Neural cell (in vitro differentiated cells): Measurements from ENCODE around the gene TBL1X. TPM values are rescaled to one million over a fixed set of nuclear protein-coding genes. Genes with fewer than 3 reads are reported as not detected.

Experiments used
- H2AFZ ChIP-seq: fragments of 200-600, 300-800 bp; sonication (generic), shearing (Covaris generic); 2 replicates; pipeline ENCODE4 v1.6.0; 2014; ENCODE audit warnings: low read depth, mild to moderate bottlenecking, antibody characterized with exemption, low read length, moderate library complexity
- H3F3A ChIP-seq: fragments of 200-600 bp; shearing (Covaris generic); 2 replicates; pipeline ENCODE4 v1.6.1; 2016; ENCODE audit warnings: mild to moderate bottlenecking, moderate library complexity, mixed read lengths, antibody characterized with exemption, low read length; ENCODE audit not compliant: insufficient read depth, poor library complexity, severe bottlenecking
- H3K27ac ChIP-seq: fragments of 200-600, 300-800 bp; sonication (generic), shearing (Covaris generic); 2 replicates; pipeline ENCODE4 v1.5.1; 2014; ENCODE audit warnings: mild to moderate bottlenecking, low read length, moderate library complexity
- H3K27me3 ChIP-seq: fragments of 300-800, 200-600 bp; sonication (generic), shearing (Covaris generic); 2 replicates; pipeline ENCODE4 v1.6.0; 2014; ENCODE audit warnings: mild to moderate bottlenecking, low read depth, low read length, moderate library complexity; ENCODE audit not compliant: insufficient read depth
- H3K36me3 ChIP-seq: fragments of 300-800, 200-600 bp; sonication (generic), shearing (Covaris generic); 2 replicates; pipeline ENCODE4 v1.5.1; 2014; ENCODE audit warnings: mild to moderate bottlenecking, antibody characterized with exemption, low read length, moderate library complexity; ENCODE audit not compliant: insufficient read depth
- H3K4me2 ChIP-seq: fragments of 300-800, 200-600 bp; sonication (generic), shearing (Covaris generic); 2 replicates; pipeline ENCODE4 v1.6.0; 2014; ENCODE audit warnings: mild to moderate bottlenecking, low read length
- H3K4me3 ChIP-seq: fragments of 300-800, 200-600 bp; sonication (generic), shearing (Covaris generic); 2 replicates; pipeline ENCODE4 v1.5.1; 2014; ENCODE audit warnings: mild to moderate bottlenecking, low read length, moderate library complexity
- H3K79me2 ChIP-seq: fragments of 200-600 bp; shearing (Covaris generic); replicated peaks from 2 replicates; pipeline ENCODE4 v1.6.0; 2014; ENCODE audit warnings: mild to moderate bottlenecking, low read length, moderate library complexity; ENCODE audit not compliant: insufficient read depth
- H3K9ac ChIP-seq: fragments of 300-800, 200-600 bp; sonication (generic), shearing (Covaris generic); 2 replicates; pipeline ENCODE4 v1.6.1; 2016; ENCODE audit warnings: mild to moderate bottlenecking, low read length, mixed read lengths
- H3K9me2 ChIP-seq: fragments of 200-600 bp; shearing (Covaris generic); 2 replicates; pipeline ENCODE4 v1.6.1; 2016; ENCODE audit warnings: mild to moderate bottlenecking, low read length, mixed read lengths; ENCODE audit not compliant: insufficient read depth
- H3K9me3 ChIP-seq: fragments of 200-600, 300-800 bp; sonication (generic), shearing (Covaris generic); 2 replicates; pipeline ENCODE4 v1.6.1; 2016; ENCODE audit warnings: mild to moderate bottlenecking, mixed run types, low read length, moderate library complexity, mixed read lengths
- H4K20me1 ChIP-seq: fragments of 200-600 bp; shearing (Covaris generic); 2 replicates; pipeline ENCODE4 v1.6.1; 2016; ENCODE audit warnings: mild to moderate bottlenecking, mixed run types; ENCODE audit not compliant: insufficient read depth
- CTCF ChIP-seq: fragments of 450-650 bp; IDR thresholded peaks from 2 replicates; pipeline ENCODE4 v1.5.1; 2014; ENCODE audit warnings: antibody characterized with exemption, mild to moderate bottlenecking, moderate library complexity; ENCODE audit not compliant: poor library complexity, severe bottlenecking
- EP300 ChIP-seq: fragments of 450-650 bp; conservative IDR thresholded peaks from 2 replicates; pipeline ENCODE4 v1.6.1; 2014; ENCODE audit warnings: antibody characterized with exemption, mild to moderate bottlenecking, moderate library complexity; ENCODE audit not compliant: poor library complexity, severe bottlenecking
- EZH2 ChIP-seq: fragments of 200-600, 300-800 bp; shearing (Covaris generic), sonication (generic); IDR thresholded peaks from 2 replicates; pipeline ENCODE4 v1.6.1; 2014; ENCODE audit warnings: antibody characterized with exemption, low read length, borderline replicate concordance, mild to moderate bottlenecking; ENCODE audit not compliant: insufficient read depth, poor library complexity, severe bottlenecking
- MXI1 ChIP-seq: fragments of 450-650 bp; conservative IDR thresholded peaks from 2 replicates; pipeline ENCODE4 v1.6.1; 2014; ENCODE audit warnings: antibody characterized with exemption, mild to moderate bottlenecking; ENCODE audit not compliant: poor library complexity, severe bottlenecking
- POLR2AphosphoS5 ChIP-seq: IDR thresholded peaks from 2 replicates; pipeline ENCODE4 v1.6.1; 2012
- RAD21 ChIP-seq: fragments of 450-650 bp; conservative IDR thresholded peaks from 2 replicates; pipeline ENCODE4 v1.6.1; 2014; ENCODE audit warnings: antibody characterized with exemption, mild to moderate bottlenecking, moderate library complexity
- REST ChIP-seq: IDR thresholded peaks from 2 replicates; pipeline ENCODE4 v1.6.1; 2012; ENCODE audit warnings: borderline replicate concordance
- SMC3 ChIP-seq: fragments of 450-650 bp; conservative IDR thresholded peaks from 2 replicates; pipeline ENCODE4 v1.6.1; 2014; ENCODE audit warnings: antibody characterized with exemption, mild to moderate bottlenecking, moderate library complexity; ENCODE audit not compliant: poor library complexity
- TAF1 ChIP-seq: IDR thresholded peaks from 2 replicates; pipeline ENCODE4 v1.6.1; 2012; ENCODE audit warnings: low read depth
- polyA plus RNA-seq: library from polyadenylated mRNA; depleted of rRNA; stranded (reverse); fragments of >200 nt; gene quantifications from 2 replicates; pipeline ENCODE4 v1.2.3, GENCODE V29; 2014

TBL1X gene
- polyA plus RNA-seq, 1 donor from 2014 or later, result 2.2 TPM

DNA sequence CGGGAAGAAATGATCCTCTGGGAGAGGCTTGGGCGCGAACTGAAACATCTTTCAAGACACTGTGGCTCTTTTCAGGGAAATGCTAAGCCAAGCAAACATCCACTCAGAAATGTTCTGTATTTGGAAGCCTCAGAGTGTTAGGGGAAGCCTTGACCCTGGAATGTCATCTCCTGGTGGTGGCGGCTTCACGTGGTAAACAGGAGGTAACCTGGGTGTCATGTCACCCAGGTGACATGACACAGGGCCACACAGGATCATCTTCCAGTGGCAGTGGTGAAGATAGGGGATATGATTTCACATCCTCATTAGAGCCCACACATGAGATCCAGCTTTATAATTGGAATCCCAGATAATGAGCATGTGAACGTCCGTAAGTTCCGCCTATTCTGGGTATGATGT, 140.0 kb downstream of the TBL1X start:
- H4K20me1 ChIP-seq, result no peaks in the 10 kb centered on the region
- H3K79me2 ChIP-seq, result no peaks in the 10 kb centered on the region
- H3K9ac ChIP-seq, result no peak overlapping the region
- H3K27ac ChIP-seq, result no peak overlapping the region
- no peaks in the 10 kb centered on the region for H3F3A ChIP-seq
- H3K4me3 ChIP-seq, result no peak overlapping the region
- no peak overlapping the region for H2AFZ ChIP-seq
- no peak overlapping the region for H3K4me2 ChIP-seq
- no peaks in the 10 kb centered on the region for H3K36me3 ChIP-seq
- H3K27me3 ChIP-seq, result no peaks in the 10 kb centered on the region
- no peaks in the 10 kb centered on the region for H3K9me2 ChIP-seq
- H3K9me3 ChIP-seq, result no peaks in the 10 kb centered on the region
- TF ChIP-seq TAF1, result no peak
- TF ChIP-seq CTCF, result no peak
- TF ChIP-seq EZH2, result no peak
- no peak for TF ChIP-seq RAD21
- TF ChIP-seq REST, result no peak
- TF ChIP-seq POLR2AphosphoS5, result no peak
- TF ChIP-seq MXI1, result no peak

- no peak overlapping the region for H2AFZ ChIP-seq
- no peaks in the 10 kb centered on the region for H4K20me1 ChIP-seq
- TF ChIP-seq SMC3 (no peak), TAF1 (no peak), REST (no peak), MXI1 (no peak), RAD21 (no peak), EZH2 (no peak), CTCF (no peak), EP300 (no peak), POLR2AphosphoS5 (no peak)
- no peaks in the 10 kb centered on the region for H3K9me2 ChIP-seq
- H3K9me3 ChIP-seq, result no peaks in the 10 kb centered on the region
- H3K79me2 ChIP-seq, result no peaks in the 10 kb centered on the region
- no peak overlapping the region for H3K27ac ChIP-seq
- no peaks in the 10 kb centered on the region for H3K27me3 ChIP-seq
- no peaks in the 10 kb centered on the region for H3F3A ChIP-seq
- H3K4me2 ChIP-seq, result no peak overlapping the region
- H3K36me3 ChIP-seq, result no peaks in the 10 kb centered on the region
- H3K4me3 ChIP-seq, result no peak overlapping the region
- no peak overlapping the region for H3K9ac ChIP-seq
Observed at GRCh38 chrX:9605484-9605883, 140.6 kb downstream of the TBL1X start.
